Lower leg skin (tissue), 3 donors: Measurements from ENCODE around the gene GNAI2.

Experiments
- CTCF ChIP-seq, 3 donors: fragments of 450-650 bp; IDR thresholded peaks; one replicate each; pipeline ENCODE4 v1.5.1; 2016; ENCODE audit warnings: antibody characterized with exemption in 3 of 3, mild to moderate bottlenecking in 3 of 3, moderate library complexity in 2 of 3
- POLR2A ChIP-seq, 2 donors: fragments of 450-650 bp; IDR thresholded peaks; one replicate each; pipeline ENCODE4 v1.6.1; 2016 to 2017; ENCODE audit warnings: antibody characterized with exemption in 2 of 2, mild to moderate bottlenecking in 1 of 2, moderate library complexity in 1 of 2

GRCh38 chr3:50279255-50280016, 43.4 kb downstream of the GNAI2 start:
- TF ChIP-seq CTCF (IDR thresholded peaks at IDR 0.05): no peak
- no peak for TF ChIP-seq POLR2A (IDR thresholded peaks at IDR 0.05)
